Panc1 (cell line): ENCODE data around the gene SHROOM3. TPM values are rescaled to one million over a fixed set of nuclear protein-coding genes. Genes with fewer than 3 reads are reported as not detected.

Experiments
- ATAC-seq: fragments of 200-7000 bp; cut with Tn5 transposase; 2 replicates; pipeline ENCODE4 v1.9.1; 2020; ENCODE audit warnings: mild to moderate bottlenecking, moderate library complexity
- BruUV-seq: library from RNA; stranded (reverse); fragments of 400-500 nt; replicated peaks from 2 replicates; lab custom pipeline; 2021; lab: Mats Ljungman, UMichigan
- CTCF ChIA-PET: fragments of 300-600 bp; sonication (Branson Sonifier 250); formaldehyde crosslinking; loops from one replicate; lab custom pipeline; 2022; ENCODE audit warnings: antibody characterized with exemption; lab: Charles Lee
- POLR2A ChIA-PET: fragments of 300-600 bp; sonication (Branson Sonifier 250); formaldehyde crosslinking; loops from one replicate; lab custom pipeline; 2022; ENCODE audit warnings: antibody characterized with exemption; lab: Charles Lee
- DNase-seq: peaks from one replicate; pipeline ENCODE4 v3.0.0-alpha.2; 2010; ENCODE audit warnings: low read depth, low spot score
- H3K27ac ChIP-seq: 2 replicates; pipeline ENCODE4 v1.5.1; 2011; ENCODE audit warnings: mild to moderate bottlenecking, low read length, inconsistent platforms
- H3K27me3 ChIP-seq: fragments of 200-500 bp; sonication (Bioruptor generic); 2 replicates; pipeline ENCODE4 v1.6.0; 2014; ENCODE audit warnings: low read length, inconsistent platforms; ENCODE audit not compliant: control insufficient read depth, insufficient read depth
- H3K36me3 ChIP-seq: fragments of 200-500 bp; sonication (Bioruptor generic); 2 replicates; pipeline ENCODE4 v1.5.1; 2014; ENCODE audit warnings: inconsistent platforms, mild to moderate bottlenecking, low read length, moderate library complexity; ENCODE audit not compliant: control insufficient read depth, insufficient read depth
- H3K4me1 ChIP-seq: 2 replicates; pipeline ENCODE4 v1.5.1; 2011; ENCODE audit warnings: inconsistent platforms, mild to moderate bottlenecking, low read length, moderate library complexity; ENCODE audit not compliant: control insufficient read depth, insufficient read depth
- H3K4me3 ChIP-seq, 2 experiments: 2 replicates each; pipeline ENCODE4 v1.5.1; 2011 to 2012; ENCODE audit warnings: low read depth in 2 of 2, low read length in 2 of 2, mild to moderate bottlenecking in 2 of 2, inconsistent platforms in 1 of 2, moderate library complexity in 1 of 2
- H3K9me3 ChIP-seq: fragments of 200-500 bp; sonication (Bioruptor generic); 2 replicates; pipeline ENCODE4 v1.5.1; 2014; ENCODE audit warnings: low read depth, mild to moderate bottlenecking, inconsistent platforms, low read length, moderate library complexity; ENCODE audit not compliant: control insufficient read depth, insufficient read depth
- CTCF ChIP-seq: fragments of 450-650 bp; IDR thresholded peaks from 2 replicates; pipeline ENCODE4 v1.5.1; 2017; ENCODE audit warnings: mild to moderate bottlenecking
- POLR2AphosphoS5 ChIP-seq: IDR thresholded peaks from 2 replicates; pipeline ENCODE4 v1.6.1; 2012; ENCODE audit warnings: mild to moderate bottlenecking, low read depth, low read length, moderate library complexity
- REST ChIP-seq, 2 experiments: IDR thresholded peaks; 2 replicates each; pipeline ENCODE4 v1.6.1; 2011 to 2012; ENCODE audit warnings: low read depth in 2 of 2, control low read depth in 1 of 2, low read length in 1 of 2, mild to moderate bottlenecking in 1 of 2, moderate library complexity in 1 of 2; ENCODE audit not compliant: insufficient read depth in 1 of 2
- SIN3A ChIP-seq: IDR thresholded peaks from 2 replicates; pipeline ENCODE4 v1.6.1; 2012; ENCODE audit warnings: low read depth, mild to moderate bottlenecking, low read length, moderate library complexity, borderline replicate concordance; ENCODE audit not compliant: insufficient read depth
- TCF7L2 ChIP-seq: IDR thresholded peaks from 2 replicates; pipeline ENCODE4 v1.6.1; 2011; ENCODE audit warnings: mild to moderate bottlenecking, low read depth, low read length, inconsistent platforms
- in situ Hi-C: cut with HindIII; loops from 2 replicates; pipeline ENCODE4 v1.10.0; 2016; ENCODE audit warnings: low sequenced_read_pairs, low pct_unique_long_range_greater_than_20kb
- intact Hi-C: fragments of 100-400 bp; cut with micrococcal nuclease; formaldehyde crosslinking; loops from one replicate; pipeline ENCODE4 v1.10.0; 2022; ENCODE audit not compliant: unreplicated experiment
- total RNA-seq: library from RNA; stranded (reverse); gene quantifications from one replicate; pipeline ENCODE4 v1.2.1, GENCODE V29; 2021; ENCODE audit not compliant: unreplicated experiment

SHROOM3 gene
- total RNA-seq, 1 experiment from 2014 or later = 7.2 TPM

GRCh38 chr4:76585272-76585671 is 150.2 kb downstream of the SHROOM3 start:
- in situ Hi-C loops (no loop called here), intact Hi-C loops (no loop called here)
- Histone ChIP-seq H3K36me3 (no peaks in the 10 kb centered on the region; the same call in 1 of the 2 replicates), H3K4me1 (peaks cover 10% of the 10 kb centered on the region), H3K27me3 (no peaks in the 10 kb centered on the region), H3K4me3 (peak overlapping the region in 1 of 2 experiments; percentile 44; a peak in 2 of 4 replicates), H3K27ac (peak overlapping the region; percentile 76), H3K9me3 (no peaks in the 10 kb centered on the region)
- no peak for DNase-seq
- CTCF ChIA-PET = interaction anchor here (0.6 kb wide), 1 partner anchor 173 kb away, joined by 5 read pairs; no protein-coding TSS in a partner anchor
- BruUV-seq = no TSS peak
- POLR2A ChIA-PET = no interaction called here
- no peak for ATAC-seq
- TF ChIP-seq TCF7L2 (no peak), POLR2AphosphoS5 (no peak), CTCF (no peak), REST (IDR thresholded peaks at IDR 0.05; ENCODE audit: insufficient read depth in 1 of 2, low read depth in 2 of 2, low read length in 1 of 2) (no peak), SIN3A (no peak)

GRCh38 chr4:76585897-76586360 is 150.9 kb downstream of the SHROOM3 start:
- intact Hi-C loops = no loop called here
- H3K27ac ChIP-seq = peak overlapping the region; percentile 76
- in situ Hi-C loops = no loop called here
- H3K4me3 ChIP-seq = peak overlapping the region; percentile 44 to 49
- POLR2A ChIA-PET = no interaction called here
- ATAC-seq = peak; percentile 89
- H3K36me3 ChIP-seq = no peaks in the 10 kb centered on the region; the same call in 1 of the 2 replicates
- TF ChIP-seq CTCF = peak; percentile 31
- no peak for TF ChIP-seq TCF7L2
- H3K9me3 ChIP-seq = no peaks in the 10 kb centered on the region
- BruUV-seq = no TSS peak
- peaks cover 13% of the 10 kb centered on the region for H3K4me1 ChIP-seq
- CTCF ChIA-PET = interaction anchor here (0.6 kb wide), 1 partner anchor 172 kb away, joined by 5 read pairs; no protein-coding TSS in a partner anchor
- no peaks in the 10 kb centered on the region for H3K27me3 ChIP-seq
- no peak for DNase-seq
